GM19467 (cell line): ENCODE data around the gene SNAPC4.
A peak's percentile ranks its signal among the peaks of the same experiment; 100 is the strongest.
"Not testable (repeated sequence)": the region's sequence is repeated elsewhere in the genome, so short reads cannot be mapped to it uniquely, and the experiment has no call there.

ENCODE experiments used
- ATAC-seq: cut with Tn5 transposase; IDR thresholded peaks from one replicate; pipeline ENCODE4 v1.9.1; 2021; ENCODE audit warnings: mild to moderate bottlenecking, moderate library complexity; ENCODE audit not compliant: unreplicated experiment

SNAPC4 gene

DNA sequence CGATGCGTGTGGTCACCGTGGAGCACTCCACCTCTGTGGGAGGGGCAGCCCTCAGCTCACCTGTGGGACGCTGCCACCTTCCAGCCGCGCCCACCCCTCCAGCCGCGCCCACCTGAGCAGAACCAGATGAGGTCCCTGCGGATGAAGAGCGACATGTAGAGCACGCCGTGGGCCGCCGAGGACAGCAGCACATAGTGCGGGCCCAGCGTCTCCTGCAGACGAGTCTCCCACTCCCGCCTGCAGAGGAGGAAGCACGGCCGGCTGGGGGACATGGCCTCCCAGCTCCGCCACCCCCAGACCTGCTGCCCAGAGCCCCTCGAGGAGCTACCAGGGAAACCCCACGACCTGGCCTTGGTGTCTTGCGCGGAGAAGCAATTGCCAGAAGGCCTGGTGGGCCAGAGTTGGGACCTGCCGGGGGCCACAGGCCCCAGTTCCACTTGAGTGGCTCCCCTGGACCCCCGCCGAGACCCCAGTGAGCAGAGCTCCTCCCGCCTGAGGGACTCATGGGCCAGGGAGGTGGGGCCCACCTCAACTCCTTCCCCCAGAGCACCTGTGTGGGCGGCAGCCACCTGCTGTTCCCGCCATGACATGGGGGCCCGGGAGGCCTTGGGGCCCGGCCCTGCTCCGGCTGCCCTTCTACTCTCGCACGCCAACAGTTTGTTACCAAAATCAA lies 33.2 kb upstream of the SNAPC4 start:
- no peak for ATAC-seq

DNA sequence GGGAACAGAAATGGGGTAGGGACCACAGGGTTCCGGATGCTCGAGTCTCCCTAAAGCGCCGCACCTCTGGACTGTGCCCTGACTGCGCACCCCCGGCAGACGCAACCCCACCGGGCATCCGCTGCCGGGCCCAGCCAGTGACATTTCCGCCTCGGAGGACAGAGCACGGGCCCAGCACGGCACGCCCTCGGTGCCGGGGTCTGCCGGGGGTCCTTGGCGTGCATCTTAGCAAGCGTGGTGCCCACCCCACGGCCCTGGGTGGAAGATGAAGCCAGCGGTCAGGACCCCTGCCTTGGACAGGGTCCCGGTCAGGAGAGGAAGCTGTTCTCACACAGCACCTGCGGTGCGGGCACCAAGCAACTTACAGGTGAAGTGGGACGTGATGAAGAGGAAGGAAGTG lies 32.6 kb upstream of the SNAPC4 start:
- no peak for ATAC-seq

DNA sequence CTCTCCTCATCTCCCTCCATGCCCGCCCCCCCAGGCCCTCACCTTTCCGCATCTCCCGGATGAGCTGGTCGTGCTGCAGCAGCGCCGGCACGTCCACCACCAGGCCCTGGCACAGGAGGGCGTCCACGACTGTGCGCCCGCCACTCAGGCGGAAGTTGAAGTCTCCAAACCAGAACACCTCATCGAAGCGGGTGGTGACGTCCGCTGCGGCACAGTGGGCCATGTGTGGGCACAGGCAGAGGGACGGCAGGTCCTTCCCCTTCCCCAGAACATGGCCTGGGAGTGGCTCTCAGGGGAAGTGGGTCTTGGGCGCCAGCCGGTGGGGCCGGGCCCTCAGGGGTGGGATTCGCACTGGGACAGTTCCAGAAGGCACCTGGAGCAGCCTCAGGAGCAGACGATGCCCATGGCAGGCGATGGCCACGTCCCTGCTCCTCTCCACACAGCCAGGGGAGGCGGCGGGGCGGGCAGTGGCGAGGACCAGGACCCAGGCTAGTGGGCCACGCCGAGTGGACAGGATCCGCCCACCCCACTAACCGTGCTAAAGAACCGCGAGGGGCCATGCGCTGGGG lies 31.9 kb upstream of the SNAPC4 start:
- no peak for ATAC-seq

DNA sequence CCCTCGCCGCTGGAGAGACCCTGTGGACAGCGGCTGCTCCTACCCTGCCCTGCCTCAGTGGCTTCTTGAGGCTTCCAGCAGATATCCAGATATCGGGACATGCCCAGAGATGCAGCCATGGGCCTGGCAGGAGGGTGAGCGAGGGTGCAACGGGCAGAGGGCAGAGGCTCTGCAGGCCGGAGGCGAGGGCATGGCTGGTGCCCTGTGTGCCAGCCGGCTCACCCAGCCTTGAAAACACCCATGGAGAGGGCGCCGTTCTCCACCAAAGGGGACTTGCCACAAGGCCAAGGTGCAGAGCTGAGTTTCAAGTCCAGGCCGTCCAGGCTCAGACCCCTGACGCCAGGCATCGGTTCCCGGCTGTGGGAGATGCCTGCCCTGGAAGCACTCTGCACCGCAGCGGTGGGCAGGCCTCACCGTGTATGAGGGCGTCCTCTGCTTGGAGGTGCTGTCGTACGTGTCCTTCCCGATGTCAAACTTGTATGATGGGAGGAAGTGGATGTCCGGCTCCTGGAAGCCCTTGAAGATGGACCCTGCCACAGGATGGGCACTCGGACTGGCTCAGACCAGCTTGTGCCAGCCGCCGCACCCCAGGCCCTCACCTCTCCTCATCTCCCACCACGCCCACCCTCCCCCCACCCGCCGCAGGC lies 30.7 kb upstream of the SNAPC4 start:
- ATAC-seq, result no peak

DNA sequence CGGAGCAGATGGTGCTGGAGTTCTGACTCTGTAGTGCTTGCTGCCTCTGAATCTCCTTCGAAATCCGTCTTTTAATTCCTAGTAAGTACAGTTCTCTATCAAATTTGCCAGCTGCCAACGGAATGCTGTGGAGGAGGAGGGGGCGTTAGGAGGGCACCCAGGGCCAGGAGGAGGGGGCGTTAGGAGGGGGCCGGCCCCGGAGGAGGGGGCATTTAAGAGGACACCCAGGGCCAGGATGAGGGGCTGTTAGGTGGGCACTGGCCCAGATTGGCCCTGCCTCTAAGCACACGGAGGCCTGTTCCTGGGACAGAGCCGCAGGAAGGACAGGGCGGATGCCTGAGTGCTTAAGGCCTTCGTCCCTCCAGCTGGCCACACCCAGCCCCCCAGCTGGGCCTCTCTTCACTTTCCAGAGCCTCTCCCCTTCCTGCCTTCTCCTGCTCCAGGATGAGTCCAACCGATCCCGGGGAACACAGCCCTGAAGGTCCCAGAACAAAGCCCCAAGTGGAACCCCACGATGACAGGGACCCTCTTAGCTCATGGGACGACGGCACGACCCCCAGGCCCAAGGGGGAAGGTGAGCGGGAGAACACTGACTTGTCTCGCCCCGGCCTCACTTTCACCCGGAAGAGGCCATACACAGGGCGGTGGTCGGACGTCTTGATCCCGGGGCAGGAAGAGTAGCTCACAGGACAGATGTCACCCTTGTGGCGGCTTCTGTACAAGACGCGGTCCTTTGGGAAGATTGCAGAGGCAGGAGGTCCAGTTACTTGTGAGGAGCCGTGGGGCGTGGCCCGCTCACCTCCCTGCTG lies 29.9 kb upstream of the SNAPC4 start:
- no peak for ATAC-seq

DNA sequence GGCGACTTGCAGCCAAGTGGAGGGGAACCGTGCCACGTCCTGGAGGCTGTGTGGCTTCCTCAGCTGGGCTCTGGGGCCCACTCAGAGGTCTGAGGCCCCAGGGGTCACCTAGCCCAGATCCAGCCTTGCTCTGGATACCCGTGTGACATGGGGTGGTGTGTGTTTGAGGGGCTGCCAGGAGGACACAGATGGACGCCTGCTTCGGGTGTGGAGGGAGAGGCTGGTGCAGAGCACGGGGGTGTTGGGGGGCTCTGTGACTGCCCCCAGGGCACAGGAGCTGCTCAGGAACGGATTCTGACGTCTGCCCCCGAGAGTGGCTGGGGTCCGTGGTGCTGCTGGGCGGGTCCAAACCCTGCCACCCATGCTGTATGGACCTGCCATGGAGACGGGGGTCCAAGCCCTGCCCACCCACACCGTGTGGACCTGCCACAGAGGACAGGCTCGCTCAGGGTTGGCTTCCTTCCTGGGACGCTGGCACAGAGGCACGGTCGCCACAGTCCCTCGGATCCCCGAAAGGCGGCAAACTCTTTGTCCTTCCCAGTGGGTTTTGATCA lies 29.2 kb upstream of the SNAPC4 start:
- ATAC-seq, result no peak

DNA sequence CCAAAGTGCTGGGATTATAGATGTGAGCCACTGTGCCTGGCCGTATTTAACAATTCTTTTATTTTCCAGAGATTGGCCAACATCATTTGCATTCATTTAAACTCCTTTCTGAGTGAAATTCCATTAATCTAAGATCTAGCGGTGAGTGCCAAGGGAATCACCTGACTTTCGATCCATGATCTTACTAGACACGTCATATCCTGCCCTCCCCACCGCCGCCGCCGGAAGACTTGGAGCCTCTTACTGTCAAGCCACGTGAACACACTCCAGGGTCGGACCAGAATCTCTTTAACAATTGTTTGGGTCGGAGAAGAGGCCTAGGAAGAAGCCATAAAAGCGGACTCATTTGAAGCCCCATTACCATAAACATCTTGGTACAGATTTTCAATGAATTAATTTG lies 26.8 kb upstream of the SNAPC4 start:
- ATAC-seq, result no peak

DNA sequence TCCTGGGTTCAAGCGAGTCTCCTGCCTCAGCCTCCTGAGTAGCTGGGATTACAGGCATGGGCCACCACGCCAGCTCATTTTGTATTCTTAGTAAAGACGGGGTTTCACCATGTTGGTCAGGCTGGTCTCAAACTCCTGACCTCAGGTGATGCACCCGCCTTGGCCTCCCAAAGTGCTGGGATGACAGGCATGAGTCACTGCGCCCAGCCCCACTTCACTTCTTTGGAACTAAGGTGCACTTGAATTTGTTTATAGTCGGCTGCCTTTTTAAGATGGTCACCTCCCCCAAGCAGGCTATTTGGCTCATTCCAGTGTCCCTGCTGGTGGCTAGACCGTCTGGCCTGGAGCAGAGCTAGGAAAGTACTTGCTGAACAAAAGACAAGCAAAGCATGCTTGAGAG lies 25.4 kb upstream of the SNAPC4 start:
- ATAC-seq, result not testable (repeated sequence)

DNA sequence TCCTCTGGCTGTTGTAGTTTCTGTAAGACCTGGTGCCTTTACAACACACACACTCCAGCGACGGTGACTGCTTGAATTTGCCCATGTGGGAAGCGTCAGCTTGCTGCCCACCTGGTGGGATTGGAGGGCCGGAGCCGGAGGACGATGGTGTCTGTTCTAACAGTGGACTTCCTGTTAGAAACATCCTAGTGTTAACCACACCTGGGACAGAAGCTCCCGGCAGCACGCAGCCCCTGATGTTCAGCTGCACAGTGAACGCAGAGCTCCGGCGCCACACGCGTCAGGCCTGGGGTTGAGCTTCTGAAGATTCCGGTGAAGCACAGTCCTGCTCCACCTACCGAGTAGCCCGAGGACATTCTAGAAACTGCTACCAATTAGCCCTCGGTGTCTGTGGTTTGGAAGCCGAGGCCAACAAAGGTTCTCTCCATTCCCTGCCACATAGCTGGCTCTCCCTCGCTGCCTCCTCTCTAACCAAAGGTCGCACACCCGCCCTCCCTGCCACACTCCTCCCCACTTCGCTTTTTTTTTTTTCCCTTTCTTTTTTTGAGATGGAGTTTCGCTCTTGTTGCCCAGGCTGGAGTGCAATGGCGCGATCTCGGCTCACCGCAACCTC lies 24.9 kb upstream of the SNAPC4 start:
- ATAC-seq, result no peak

DNA sequence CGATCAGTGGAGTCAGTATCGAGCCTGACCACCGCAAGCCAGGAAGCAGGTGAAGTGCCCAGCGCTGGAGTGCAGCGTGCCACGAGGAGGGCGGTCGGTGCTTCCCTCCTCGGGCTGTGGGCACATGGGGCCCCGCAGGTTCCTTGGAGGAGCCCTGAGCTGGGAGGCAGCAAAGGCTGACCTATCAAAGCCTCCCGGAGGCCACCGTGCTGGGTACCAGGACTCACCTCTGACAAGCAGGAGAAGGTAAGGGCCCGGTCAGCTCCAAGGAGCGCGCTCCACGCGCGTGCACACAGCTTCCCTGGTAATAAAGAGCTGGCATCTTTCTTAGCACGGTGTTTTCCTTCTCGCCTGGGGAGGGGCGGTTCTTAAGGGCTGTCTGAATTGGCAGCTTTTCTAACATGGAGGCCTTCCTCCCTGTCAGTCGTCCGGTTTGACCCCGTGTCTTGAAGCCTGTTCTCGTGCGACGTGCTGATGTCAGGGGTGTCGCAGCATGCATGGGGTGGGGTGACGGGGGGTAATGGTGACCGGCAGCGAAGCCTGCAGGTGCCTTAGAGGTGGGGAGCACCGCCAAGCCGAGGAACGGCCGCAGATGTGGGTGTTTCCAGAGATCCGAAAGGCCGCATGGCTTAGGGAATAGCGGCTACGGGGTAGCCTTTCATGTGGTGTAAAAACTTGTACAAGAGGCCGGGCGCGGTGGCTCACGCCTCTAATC lies 23.6 kb upstream of the SNAPC4 start:
- ATAC-seq, result no peak

DNA sequence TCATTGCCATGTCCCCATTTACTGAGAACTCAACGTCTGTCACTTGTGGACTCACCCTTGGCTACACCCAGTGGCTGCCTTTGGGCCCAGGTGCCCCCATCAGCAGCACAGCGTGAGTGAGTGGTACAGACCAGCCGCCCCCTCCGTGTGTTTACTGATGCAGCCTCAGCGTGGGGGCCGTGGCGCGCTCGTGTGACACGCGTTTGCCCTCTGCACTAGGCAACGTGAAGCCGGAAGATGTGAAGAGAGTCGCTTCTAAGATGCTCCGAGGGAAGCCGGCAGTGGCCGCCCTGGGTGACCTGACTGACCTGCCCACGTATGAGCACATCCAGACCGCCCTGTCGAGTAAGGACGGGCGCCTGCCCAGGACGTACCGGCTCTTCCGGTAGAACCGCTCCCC lies 22.9 kb upstream of the SNAPC4 start:
- no peak for ATAC-seq

DNA sequence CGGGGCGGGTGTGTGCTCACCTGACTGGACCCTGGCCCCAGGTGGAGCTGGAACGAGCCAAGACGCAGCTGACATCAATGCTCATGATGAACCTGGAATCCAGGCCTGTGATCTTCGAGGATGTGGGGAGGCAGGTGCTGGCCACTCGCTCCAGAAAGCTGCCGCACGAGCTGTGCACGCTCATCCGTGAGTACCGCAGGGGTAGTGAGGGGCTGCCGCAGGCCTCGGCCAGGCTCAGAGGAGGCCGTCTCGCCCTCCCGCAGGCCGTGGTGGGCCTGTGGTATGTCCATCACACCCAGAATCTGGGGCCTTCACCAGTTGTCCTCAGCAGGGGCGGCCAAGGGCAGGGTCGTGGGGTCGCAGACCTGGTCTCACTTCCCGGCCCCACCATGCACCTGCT lies 21.8 kb upstream of the SNAPC4 start:
- ATAC-seq, result no peak

DNA sequence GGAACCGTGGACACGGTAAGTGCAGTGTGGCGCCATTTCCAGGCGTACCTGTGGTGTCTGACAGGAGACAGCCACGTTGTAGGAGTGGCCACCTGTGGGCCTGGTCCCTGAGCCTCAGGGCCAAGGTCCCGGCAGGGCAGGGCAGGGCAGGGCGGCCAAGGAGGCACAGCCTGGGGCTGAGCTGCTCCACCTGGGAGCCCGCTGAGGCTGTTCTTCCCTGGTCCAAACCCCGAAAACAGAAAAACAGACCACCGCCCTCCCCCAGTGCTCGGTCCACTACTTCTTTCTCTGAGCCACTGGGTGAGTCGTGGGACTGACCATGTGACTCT lies 19.1 kb upstream of the SNAPC4 start:
- ATAC-seq, result no peak

DNA sequence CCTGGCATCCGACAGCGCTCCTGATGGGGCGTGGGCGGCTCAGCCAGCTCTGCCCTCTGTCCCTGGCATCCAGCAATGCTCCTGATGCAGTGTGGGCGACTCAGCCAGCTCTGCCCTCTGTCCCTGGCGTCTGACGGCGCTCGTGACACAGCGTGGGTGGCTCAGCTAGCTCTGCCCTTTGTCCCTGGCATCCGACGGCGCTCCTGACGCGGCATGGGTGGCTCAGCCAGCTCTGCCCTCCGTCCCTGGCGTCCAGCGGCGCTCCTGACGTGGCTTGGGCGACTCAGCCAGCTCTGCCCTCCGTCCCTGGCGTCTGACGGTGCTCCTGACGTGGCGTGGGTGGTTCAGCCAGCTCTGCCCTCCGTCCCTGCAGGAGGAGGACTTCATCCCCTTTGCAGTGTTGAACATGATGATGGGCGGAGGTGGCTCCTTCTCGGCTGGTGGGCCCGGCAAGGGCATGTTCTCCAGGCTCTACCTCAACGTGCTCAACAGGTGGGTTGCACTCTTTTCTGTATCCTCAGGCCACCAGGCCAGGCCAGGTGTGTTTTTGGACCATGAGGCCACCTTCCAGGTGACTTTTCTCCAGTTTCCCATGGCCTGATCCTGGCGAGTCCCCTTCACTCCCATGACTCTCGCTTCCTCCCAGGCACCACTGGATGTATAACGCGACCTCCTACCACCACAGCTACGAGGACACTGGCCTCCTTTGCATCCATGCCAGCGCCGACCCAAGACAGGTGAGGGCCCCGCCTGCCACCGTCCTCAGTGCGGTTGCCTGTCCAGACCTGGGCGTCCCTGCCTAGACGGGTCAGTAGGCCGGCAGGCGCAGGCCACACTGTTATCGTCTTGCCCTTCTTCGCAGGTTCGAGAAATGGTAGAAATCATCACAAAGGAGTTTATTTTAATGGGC lies 18.5 kb upstream of the SNAPC4 start:
- ATAC-seq, result no peak

DNA sequence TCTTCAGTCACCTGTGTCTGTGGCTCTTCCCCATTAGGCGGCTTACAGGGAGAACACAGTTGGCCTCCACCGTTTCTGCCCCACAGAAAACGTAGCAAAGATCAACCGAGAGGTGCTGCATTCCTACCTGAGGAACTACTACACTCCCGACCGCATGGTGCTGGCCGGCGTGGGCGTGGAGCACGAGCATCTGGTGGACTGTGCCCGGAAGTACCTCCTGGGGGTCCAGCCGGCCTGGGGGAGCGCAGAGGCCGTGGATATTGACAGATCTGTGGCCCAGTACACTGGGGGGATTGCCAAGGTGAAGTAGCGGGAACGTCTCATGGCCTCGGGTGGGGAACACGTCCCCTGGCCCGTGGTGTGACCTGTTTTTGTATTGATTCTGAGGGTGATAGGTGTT lies 16.9 kb upstream of the SNAPC4 start:
- ATAC-seq, result no peak

DNA sequence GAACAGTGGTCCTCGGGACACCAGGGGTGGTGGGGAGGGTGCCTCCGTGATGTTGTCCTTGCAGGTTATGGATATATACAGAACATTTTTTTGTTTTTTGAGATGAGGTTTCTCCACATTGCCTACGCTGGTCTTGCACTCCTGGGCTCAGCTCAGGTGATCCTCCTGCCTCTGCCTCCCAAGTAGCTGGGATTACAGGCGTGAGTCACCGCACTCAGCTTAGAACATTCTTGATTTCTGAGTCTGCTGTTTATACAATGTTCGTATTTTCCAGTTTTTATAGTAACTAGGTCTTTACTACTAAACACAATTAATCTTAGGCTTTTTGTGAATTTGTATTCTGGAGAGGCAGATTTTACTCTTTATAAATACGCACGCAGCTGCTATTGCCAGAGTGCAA lies 16.5 kb upstream of the SNAPC4 start:
- no peak for ATAC-seq

DNA sequence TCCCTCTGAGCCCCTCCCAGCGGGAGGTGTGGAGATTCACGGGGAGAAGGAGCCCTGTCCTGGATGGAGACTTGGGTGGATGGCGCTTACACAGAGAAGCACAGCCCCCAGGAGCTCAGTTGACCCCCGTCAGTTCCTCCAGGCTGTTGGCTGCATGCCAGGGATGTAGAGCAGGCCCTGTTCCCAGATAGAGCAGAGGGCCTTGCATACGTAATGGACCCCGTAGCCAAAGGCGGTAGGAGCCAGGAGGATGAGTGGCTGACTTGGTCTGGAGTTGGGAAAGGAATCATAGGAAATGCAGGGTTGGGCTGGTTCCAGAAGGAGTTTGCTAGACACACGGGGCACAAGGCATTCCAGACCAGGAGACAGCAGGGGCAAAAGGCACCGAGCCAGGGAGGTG lies 13.0 kb upstream of the SNAPC4 start:
- no peak for ATAC-seq

DNA sequence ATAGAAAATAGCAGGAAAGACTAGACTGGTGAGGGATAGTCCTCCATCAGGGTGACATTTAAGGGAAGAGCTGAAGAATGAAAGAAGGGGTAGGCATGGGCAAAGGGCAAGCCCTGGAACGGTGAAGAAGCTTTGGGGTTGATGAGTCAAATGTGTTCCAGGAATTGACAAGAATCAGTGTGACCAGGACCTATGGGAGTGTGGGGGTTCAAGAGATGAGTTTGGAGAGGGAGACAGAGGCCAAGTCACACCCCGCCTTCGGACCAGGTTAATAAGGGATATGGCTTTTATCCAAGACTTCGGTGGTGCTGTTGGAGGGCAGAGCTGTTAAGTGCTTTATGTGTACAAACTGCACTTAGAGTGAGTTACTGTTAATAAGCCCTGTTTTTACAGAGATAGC lies 11.4 kb upstream of the SNAPC4 start:
- ATAC-seq, result no peak

DNA sequence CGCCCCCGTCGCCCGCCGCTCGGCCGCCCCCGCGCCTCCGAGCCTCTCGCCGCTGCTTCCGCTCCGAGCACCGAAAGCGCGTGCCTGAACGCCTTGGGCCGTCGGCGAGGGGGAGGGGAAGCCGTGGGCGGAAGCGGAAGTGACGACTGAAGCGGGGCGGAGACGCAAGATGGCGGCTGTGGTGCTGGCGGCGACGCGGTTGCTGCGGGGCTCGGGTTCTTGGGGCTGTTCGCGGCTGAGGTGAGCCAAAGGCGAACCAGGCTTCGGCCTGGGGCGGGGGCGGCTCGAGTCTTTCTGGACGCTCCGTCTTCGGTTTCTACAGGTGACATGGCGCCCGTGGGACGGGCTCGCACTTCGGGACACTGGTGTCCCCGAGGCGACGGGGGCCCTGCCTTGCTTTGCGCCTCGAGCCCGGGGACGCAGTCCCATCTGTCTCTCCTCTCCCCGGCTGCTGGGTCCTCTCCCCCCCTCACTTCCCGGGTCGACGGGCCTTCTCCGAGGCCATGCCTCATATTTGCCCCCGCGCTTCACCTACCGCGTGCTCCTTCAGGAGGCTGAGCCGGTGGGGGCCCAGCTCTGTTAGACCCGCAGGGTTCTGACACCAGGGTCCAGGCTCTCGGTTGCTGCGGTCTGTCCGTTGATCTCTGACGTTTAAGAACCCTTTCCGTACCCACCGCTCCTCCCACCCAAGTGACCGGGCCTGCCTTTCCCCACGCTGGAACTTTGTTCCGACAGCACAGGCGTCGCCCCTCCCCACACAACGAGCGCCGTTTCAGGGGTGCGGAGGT lies 10.7 kb upstream of the SNAPC4 start, which contains the start of the genes ENTR1 and PMPCA:
Gene ENTR1, minus strand, starts transcription at position 115 of the 788 bp plus-strand sequence. CDS start 217 bp downstream, outside the sequence.
Gene PMPCA, plus strand, starts transcription at position 159 of the 788 bp plus-strand sequence. Its CDS starts 11 bp downstream, at position 170.
- ATAC-seq, result peak; percentile 63
